Left ventricle myocardium inferior (tissue), 1 donor: Measurements from ENCODE around the gene CAPN8. TPM values are rescaled to one million over a fixed set of nuclear protein-coding genes. Genes with fewer than 3 reads are reported as not detected.
A peak's percentile ranks its signal among the peaks of the same experiment; 100 is the strongest.

Experiments
- DNase-seq: peaks from one replicate; pipeline ENCODE4 v3.0.0-alpha.2; 2020
- H3K27ac ChIP-seq: fragments of 200-600 bp; replicated peaks from 2 replicates; pipeline ENCODE4 v1.8.0; 2021
- H3K27me3 ChIP-seq: fragments of 200-600 bp; 2 replicates; pipeline ENCODE4 v1.8.0; 2021; ENCODE audit warnings: low read depth
- H3K36me3 ChIP-seq: fragments of 200-600 bp; 2 replicates; pipeline ENCODE4 v1.8.0; 2021
- H3K4me1 ChIP-seq: fragments of 200-600 bp; 2 replicates; pipeline ENCODE4 v1.8.0; 2021
- H3K4me3 ChIP-seq: fragments of 200-600 bp; 2 replicates; pipeline ENCODE4 v1.8.0; 2021; ENCODE audit warnings: mild to moderate bottlenecking, moderate library complexity
- H3K9me3 ChIP-seq: fragments of 200-600 bp; replicated peaks from 2 replicates; pipeline ENCODE4 v1.8.0; 2021
- intact Hi-C: fragments of 100-400 bp; cut with micrococcal nuclease; formaldehyde crosslinking; loops from one replicate; pipeline ENCODE4 v1.11.0; 2022
- total RNA-seq: library from RNA; stranded (reverse); fragmentation: NEBNext Ultra II Directional; extraction: Animal tissue kit (Norgen Biotek cat#: 25700); gene quantifications from one replicate; pipeline ENCODE4 v1.2.1, GENCODE V29; 2021
- TF ChIP-seq, protein P1 (sequence below): fragments of 200-600 bp; IDR thresholded peaks from 2 replicates; pipeline ENCODE4 v1.8.0; 2021; ENCODE audit warnings: antibody characterized with exemption, mild to moderate bottlenecking, borderline replicate concordance
- donor health status: DM: no; HTN: yes; CAD: no; lungs with severe emphysema.

The CAPN8 gene
- total RNA-seq, 1 donor from 2014 or later: not detected

- no peaks in the 10 kb centered on the region for H3K27me3 ChIP-seq
- H3K9me3 ChIP-seq: no peaks in the 10 kb centered on the region
- TF ChIP-seq, protein P1, sequence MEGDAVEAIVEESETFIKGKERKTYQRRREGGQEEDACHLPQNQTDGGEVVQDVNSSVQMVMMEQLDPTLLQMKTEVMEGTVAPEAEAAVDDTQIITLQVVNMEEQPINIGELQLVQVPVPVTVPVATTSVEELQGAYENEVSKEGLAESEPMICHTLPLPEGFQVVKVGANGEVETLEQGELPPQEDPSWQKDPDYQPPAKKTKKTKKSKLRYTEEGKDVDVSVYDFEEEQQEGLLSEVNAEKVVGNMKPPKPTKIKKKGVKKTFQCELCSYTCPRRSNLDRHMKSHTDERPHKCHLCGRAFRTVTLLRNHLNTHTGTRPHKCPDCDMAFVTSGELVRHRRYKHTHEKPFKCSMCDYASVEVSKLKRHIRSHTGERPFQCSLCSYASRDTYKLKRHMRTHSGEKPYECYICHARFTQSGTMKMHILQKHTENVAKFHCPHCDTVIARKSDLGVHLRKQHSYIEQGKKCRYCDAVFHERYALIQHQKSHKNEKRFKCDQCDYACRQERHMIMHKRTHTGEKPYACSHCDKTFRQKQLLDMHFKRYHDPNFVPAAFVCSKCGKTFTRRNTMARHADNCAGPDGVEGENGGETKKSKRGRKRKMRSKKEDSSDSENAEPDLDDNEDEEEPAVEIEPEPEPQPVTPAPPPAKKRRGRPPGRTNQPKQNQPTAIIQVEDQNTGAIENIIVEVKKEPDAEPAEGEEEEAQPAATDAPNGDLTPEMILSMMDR: no peak
- H3K27ac ChIP-seq: no peak overlapping the region
- no peak overlapping the region for H3K4me3 ChIP-seq
- no peak for DNase-seq
- no peaks in the 10 kb centered on the region for H3K4me1 ChIP-seq
- intact Hi-C loops: no loop called here
- H3K36me3 ChIP-seq: no peaks in the 10 kb centered on the region
These were observed 53.6 kb downstream of the CAPN8 start for GRCh38 chr1:223611936-223612335.

GRCh38 chr1:223609977-223610376 lies 55.5 kb downstream of the CAPN8 start:
- H3K9me3 ChIP-seq: no peaks in the 10 kb centered on the region
- no peaks in the 10 kb centered on the region for H3K36me3 ChIP-seq
- no peak overlapping the region for H3K4me3 ChIP-seq
- no peaks in the 10 kb centered on the region for H3K27me3 ChIP-seq
- intact Hi-C loops: no loop called here
- TF ChIP-seq, protein P1: no peak
- no peaks in the 10 kb centered on the region for H3K4me1 ChIP-seq
- no peak overlapping the region for H3K27ac ChIP-seq
- no peak for DNase-seq

- Histone ChIP-seq H3K36me3 (no peaks in the 10 kb centered on the region), H3K4me3 (no peak overlapping the region), H3K27me3 (no peaks in the 10 kb centered on the region), H3K4me1 (no peaks in the 10 kb centered on the region), H3K9me3 (no peaks in the 10 kb centered on the region), H3K27ac (no peak overlapping the region)
- intact Hi-C loops: no loop called here
- no peak for DNase-seq
- TF ChIP-seq, protein P1: no peak
These were observed 56.4 kb downstream of the CAPN8 start for GRCh38 chr1:223609066-223609465.

- DNase-seq: no peak
- no peaks in the 10 kb centered on the region for H3K36me3 ChIP-seq
- intact Hi-C loops: no loop called here
- H3K9me3 ChIP-seq: no peaks in the 10 kb centered on the region
- H3K27me3 ChIP-seq: no peaks in the 10 kb centered on the region
- H3K4me1 ChIP-seq: no peaks in the 10 kb centered on the region
- TF ChIP-seq, protein P1: no peak
- no peak overlapping the region for H3K27ac ChIP-seq
- H3K4me3 ChIP-seq: no peak overlapping the region
These were observed 107.0 kb downstream of the CAPN8 start for GRCh38 chr1:223558512-223558911.

DNA sequence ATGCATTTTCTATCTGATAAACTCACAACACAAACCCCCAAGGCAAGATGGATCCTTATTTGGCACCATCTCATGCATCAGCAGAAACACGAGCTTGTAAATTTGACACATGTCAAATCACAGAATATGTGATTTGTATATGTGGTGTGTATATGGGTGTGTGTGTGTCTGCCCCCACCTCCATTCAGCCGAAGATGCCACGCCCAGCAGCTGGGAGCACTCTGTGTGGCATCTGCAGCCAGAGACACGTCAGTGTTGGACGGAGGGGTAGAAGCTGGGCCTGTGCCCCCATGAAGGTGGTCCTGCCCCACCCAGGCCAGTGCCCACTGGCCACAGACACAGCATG lies 108.4 kb downstream of the CAPN8 start:
- TF ChIP-seq, protein P1: no peak
- intact Hi-C loops: no loop called here
- H3K27ac ChIP-seq: no peak overlapping the region
- no peaks in the 10 kb centered on the region for H3K27me3 ChIP-seq
- DNase-seq: no peak
- H3K4me1 ChIP-seq: no peaks in the 10 kb centered on the region
- no peak overlapping the region for H3K4me3 ChIP-seq
- H3K9me3 ChIP-seq: no peaks in the 10 kb centered on the region
- H3K36me3 ChIP-seq: no peaks in the 10 kb centered on the region

GRCh38 chr1:223556414-223557129 lies 108.9 kb downstream of the CAPN8 start:
- intact Hi-C loops: no loop called here
- no peaks in the 10 kb centered on the region for H3K9me3 ChIP-seq
- DNase-seq: no peak
- no peak overlapping the region for H3K27ac ChIP-seq
- H3K4me1 ChIP-seq: no peaks in the 10 kb centered on the region
- TF ChIP-seq, protein P1: peak; percentile 34
- H3K36me3 ChIP-seq: no peaks in the 10 kb centered on the region
- no peaks in the 10 kb centered on the region for H3K27me3 ChIP-seq
- no peak overlapping the region for H3K4me3 ChIP-seq
